GM19438 (cell line): ENCODE measurements around the gene PLEKHA3.
"Not testable (repeated sequence)": the region's sequence is repeated elsewhere in the genome, so short reads cannot be mapped to it uniquely, and the experiment has no call there.

Experiments
- ATAC-seq: cut with Tn5 transposase; IDR thresholded peaks from one replicate; pipeline ENCODE4 v1.9.1; 2021; ENCODE audit warnings: low read depth; ENCODE audit not compliant: unreplicated experiment

Gene PLEKHA3

DNA sequence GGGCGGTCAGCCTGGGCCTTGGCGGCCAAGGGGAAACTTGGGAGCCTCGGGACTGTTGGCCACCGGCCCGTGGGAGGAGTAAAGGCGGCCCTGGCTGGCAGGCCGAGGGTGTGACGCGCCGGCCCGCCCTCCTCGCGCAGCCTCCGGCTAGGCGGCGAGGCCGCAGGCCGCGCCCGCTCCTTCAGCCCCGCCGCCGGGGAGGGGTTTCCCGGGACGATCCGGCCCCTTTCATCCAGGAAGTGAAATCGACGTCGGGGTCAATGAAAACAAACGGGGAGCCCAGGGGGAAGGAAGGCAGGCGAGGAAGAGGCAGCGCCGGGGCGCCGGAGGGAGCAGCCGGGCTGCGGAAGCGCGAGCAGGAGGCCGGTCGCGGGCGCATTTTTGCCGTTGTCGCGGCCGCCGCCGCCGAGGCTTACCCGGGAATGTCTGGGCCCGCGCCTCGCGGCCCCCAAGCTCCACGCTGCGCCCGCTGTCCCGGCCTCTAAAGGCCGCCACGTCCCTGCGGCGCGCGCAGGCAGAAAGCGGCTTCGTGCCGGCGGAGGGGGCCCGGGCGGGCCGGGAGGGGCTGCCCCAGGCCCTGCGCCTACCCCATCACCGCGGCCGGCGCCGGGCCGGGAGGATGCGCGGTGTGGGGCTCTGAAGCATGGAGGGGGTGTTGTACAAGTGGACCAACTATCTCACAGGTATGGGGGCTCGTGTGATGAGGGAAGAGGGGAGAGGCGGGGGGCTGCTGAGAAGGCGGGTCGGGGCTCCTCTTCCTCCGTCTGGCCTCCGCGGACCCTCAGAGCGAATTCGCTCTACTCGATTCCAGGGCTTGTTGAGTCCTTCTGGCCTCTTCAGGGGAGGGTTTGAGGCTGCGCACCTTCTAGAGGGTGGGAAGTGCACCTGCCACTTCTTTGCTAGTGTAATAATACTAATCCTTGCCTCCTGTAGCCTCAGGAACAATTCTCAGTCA lies at the start of gene PLEKHA3:
PLEKHA3 (plus strand) TSS at position 231 of the 955 bp plus-strand sequence; CDS start at position 644, 413 bp downstream.
- peak; percentile 64 for ATAC-seq

DNA sequence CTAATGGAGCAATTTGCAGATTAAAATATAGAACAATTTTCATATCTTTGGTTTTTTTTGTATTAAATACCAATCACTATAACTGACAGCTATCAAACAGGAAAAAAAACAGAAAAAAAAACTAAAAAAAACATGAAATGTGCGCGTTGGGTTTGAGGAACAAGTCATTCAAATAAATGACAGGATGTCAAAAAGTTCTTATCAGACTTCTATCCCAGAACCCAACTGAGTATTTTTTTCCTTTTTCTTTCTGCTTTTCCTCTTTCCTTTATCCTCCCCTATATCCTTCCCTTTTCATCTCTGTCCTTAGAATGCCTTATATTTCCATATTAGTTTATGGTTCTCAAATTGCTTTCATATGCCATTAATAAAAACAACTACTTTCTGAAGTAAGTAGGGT lies 43.6 kb upstream of the PLEKHA3 start:
- no peak for ATAC-seq

DNA sequence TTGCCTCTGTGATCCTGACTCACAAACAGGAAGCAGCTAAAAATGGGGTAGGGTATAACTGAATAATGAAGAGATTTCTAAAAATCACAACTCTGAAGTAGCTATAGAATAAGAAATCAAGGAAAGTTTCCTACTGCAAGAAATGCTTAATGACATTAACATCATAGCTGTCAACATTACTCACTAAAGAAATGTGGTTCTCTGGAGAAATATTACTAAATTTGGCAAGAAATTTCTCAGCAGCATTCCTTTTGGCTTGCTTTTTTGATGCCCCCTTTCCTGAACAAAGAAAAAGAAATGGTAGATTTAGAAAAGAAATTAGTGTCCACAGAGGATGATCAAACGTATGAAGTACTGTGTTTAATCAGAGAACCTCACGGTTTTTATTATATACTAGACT lies 38.8 kb upstream of the PLEKHA3 start:
- ATAC-seq = no peak

DNA sequence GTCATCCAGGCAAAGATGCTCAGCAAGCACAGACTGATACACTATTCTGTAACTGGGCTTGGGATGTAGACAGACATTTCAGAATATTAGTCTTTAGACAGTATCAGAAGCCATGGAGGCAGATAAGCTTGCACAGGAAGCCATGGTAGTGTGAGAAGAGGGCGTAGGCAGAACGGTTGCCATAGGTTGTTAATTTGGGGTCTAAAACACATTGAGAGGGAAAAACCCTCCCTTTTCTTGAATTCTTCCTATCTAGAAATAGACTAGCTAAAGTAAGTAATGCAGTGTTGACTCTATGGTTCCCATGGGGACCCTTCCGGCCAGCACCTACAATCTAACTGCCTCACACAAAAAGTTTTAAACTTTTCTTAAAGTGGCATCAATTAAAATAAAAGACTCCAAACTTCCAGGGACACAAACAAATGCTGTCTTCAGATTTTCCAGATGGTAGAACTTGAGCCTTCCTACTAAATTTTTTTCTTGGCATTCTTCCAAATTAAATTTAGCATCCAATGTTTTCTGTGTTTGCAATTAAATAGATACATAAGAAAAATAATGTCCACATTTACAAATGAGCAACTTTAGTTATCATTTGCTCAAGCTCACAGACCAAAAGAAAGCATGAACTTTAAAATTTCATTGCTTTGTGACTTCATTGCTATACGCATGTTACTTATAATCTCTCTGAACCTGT lies 31.1 kb upstream of the PLEKHA3 start:
- no peak for ATAC-seq

DNA sequence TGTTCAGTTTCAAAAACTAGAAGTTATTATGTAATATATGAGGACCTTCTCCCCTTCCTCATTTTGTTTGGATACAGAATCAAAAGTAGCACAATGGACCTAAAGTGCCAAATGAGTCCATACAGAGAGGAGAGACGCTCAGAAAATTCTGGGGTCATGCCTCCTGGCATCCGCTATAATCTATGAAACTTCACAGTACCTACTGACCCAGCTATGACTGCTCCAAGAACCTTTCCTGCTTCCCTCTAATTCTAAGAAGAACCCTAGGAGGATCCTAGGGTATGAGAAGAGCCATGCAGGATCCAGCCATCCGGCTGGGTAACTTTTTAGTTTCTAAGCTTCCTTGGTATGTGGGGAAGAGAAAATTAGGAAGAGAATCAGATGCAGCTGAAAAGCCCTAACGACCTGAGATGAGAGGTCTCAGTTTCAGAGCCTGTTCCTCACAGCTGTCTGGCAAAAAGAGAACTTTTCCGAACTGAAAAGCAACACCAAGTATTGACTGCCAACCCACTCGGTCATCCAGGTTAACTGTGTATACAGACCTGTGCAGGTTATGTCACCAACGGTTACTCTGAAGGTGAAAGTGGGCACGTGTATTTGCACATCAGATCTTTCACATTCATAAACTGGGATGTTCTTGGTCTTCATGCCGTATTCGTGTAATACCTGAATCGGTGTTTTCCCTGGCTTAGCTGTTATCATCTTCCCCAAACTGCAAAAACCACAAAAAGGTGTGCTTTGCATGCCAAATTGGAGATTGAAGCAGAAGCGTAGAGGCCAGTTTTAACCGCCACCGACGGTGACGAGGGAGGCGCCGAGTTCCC lies 30.3 kb upstream of the PLEKHA3 start:
- peak; percentile 3 for ATAC-seq

DNA sequence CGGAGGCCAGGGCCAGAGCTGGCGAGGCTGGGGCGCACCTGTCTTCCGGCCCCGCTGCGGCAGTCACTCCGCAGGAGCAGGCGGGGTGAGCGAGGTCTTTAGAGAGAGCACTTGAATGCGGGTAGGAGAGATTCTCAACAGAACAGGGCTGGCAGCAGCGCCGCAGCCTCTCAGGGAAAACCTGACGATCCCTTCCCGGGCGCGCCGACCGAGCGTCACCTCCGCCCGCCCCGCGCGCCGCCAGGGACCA lies 29.8 kb upstream of the PLEKHA3 start:
- ATAC-seq = peak; percentile 47

DNA sequence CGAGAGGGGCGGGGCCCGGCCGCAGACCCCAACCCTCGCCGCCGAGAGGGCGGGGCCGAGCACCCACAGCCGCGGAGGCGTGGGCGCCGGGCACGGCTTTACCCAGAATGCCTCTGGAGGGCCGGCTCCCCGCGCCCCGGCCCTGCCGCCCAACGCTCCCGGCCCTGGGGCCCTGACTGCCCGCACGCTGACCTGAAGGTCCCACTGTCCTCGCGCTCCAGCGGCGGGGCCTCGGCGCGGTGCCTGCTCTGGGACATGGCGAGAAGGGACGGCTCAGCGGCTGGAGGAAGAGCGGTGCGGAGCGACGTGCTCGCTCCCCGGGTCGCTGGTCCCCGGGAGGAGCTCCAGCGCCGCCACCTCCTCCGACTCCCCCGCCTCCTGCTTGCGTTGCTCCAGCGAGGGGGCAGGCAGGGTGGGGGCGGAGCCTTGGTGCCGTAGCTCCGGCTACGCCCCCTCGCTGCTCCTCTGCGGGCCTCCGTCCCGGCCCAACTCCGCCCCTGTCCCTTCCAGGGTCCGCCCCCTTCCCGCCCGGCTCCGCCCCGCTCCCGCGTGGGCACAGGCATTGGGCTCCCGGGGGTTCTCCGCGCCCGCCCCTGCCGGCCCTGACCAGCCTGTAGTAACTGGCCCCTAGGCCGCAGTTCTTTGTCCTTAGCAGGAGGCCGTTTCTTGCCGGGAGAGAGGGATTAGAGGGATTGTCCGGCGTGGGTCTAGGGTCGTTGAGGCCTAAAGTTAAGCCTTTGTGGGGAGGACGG lies 29.3 kb upstream of the PLEKHA3 start, which contains the start of the genes PJVK and PRKRA:
PJVK (plus strand) TSS at position 605 of the 752 bp plus-strand sequence. CDS start 2,032 bp downstream, outside the sequence.
PRKRA (minus strand) TSS at position 402 of the 752 bp plus-strand sequence; CDS start at position 257, 145 bp downstream.
- ATAC-seq = peak; percentile 81

DNA sequence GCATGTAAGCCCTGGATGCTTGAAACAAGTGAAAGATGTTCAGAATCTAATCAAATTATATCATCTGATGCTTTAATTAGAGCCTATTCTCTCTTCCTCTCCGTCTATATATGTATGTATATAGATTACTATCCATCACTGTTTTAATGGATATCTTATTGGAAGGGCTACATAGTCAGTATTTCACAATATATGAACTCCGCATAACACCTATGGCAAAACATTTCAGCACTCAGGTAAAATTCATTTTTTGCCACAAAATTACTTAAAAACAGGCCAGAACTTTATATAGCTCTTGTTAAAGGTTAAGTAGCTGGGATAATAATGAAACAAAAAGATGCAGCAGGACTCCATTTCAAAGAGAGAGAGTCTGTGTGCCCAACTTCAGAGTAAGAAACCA lies 27.9 kb upstream of the PLEKHA3 start:
- ATAC-seq = no peak

DNA sequence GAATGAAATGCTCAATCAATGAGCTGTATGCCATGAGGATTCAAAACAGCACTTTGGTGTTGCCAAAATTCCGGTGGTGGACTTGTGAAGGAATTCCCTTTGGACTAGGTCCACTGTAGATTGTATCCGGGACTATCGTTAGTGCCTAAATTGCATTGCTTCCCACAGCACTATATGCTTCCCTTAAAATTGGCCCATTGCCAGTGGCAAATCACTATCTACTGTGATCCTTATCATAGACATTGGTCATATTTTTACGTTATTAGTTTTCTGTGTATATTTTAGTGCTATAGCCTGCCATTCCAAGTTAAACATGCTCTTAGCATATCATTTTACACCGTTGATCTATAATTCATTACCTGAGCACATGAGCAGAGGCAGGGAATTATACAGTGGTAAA lies 27.4 kb upstream of the PLEKHA3 start:
- no peak for ATAC-seq

DNA sequence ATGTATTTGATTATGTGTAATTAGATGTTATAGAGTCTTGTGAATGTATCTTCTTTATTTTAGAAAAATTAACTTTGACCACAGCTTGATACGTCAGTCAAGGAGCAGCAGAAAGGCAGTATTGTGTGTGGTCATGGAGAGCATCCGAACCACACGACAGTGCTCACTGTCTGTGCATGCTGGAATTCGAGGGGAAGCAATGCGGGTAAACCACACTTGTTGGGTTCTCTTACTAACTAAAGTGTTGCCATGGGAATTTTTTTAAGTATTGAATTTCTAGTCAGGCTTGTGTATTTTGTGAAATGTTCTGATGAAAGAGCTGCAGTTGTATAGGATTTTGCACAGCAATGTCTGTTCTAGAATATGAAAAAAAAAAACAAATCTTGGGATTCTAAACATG lies 24.3 kb upstream of the PLEKHA3 start:
- no peak for ATAC-seq

DNA sequence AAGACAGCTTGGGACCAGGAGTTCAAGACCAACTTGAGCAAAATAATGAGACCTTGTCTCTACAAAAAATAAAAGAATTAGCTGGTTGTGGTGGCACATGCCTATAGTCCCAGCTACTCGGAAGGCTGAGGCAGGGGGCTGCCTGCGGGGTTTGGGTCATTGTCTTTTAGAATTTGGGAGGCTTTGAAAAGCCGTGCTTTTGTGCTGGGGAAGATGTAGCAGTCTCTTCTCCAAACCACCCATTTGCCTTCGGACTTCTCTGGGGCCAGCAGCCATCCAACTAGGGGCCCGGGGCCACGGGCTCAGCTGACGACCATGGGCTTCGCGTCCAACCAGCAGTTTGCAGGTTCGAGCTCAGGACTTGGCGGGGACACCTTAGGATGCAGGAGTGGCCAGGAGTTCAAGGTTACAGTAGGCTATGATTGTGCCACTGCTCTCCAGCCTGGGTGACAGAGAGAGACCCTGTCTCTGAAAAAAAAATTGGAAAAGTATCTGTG lies 22.8 kb upstream of the PLEKHA3 start:
- ATAC-seq = no peak

DNA sequence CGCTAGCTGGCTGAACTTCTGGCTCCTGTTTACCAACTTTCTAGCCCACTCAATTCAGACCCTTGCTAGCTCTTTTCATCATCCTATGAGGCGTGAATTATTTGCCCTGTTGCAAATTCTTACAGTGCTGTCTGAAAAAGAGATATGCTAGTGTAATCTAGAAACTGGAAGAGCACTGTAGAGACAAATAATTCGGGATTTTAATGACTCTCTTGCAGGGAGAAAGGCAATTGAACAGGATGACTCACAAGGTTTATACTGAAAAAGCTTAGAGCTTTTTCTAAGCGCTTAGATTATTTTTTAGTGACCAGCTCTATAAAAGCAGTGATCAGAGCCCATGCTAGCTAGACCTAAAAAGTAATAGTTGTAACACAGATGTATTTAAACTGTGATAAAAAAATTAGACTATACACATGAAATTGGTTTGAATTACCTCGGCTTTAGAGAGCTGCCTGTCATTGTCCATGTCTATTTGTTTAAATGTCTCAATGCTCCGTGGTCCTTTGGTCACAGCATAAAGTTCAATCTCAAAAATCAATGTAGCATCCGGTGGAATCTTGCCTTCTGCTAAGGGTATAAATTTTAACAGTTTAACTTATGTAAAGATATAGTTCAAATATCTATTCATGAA lies 10.9 kb upstream of the PLEKHA3 start:
- no peak for ATAC-seq

DNA sequence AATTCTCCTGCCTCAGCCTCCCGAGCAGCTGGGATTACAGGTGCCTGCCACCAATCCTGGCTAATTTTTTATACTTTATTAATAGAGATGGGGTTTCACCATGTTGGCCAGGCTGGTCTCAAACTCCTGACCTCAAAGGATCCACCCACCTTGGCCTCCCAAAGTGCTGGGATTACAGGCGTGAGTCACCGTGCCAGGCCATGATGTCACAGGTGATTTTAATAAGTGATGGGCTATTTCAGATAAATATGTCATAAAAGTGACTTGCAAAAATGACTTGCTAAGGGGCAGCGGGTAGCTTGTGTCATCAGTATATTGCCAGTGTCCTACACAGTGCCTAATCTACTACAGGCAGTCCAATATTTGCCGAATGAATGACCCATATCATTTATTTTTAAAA lies 8.9 kb upstream of the PLEKHA3 start:
- ATAC-seq = not testable (repeated sequence)

DNA sequence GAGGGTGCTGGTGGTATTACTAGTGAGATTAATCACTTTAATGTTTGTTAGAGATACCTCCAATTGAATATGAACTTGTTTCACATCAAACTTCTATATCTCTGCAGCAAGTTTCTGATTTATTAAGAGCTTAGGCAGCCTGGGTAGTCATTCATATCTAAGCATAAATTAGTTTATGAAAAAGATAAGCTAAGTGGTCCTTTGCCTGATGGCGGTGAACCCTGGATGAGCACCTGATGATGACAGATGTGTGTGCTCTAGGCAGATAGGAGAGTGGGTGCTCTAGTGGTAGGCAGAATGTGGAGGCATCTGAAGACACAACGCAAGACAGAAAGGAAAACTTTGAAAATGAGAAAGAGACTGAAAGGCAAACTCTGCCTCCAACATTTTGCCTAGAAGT lies 6.9 kb upstream of the PLEKHA3 start:
- ATAC-seq = no peak

DNA sequence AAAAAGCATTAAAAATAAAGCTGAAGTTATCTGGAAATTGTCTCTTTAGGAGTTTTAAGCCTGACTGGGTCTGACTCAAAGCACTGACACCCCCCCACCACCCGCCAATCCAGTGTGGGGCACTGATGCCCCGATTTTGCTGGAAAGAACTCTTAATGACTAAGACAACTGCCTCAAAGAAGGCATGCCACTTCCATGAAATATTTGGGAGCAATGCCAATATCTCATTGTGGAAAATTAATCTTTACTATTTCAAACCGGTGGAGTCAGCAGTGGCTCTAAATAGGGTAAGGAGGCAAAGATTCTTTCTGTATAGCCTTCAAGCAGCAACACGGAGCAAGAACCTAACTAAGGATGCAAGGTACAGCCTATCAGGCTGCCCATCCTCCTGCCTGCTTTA lies 6.3 kb upstream of the PLEKHA3 start:
- no peak for ATAC-seq

DNA sequence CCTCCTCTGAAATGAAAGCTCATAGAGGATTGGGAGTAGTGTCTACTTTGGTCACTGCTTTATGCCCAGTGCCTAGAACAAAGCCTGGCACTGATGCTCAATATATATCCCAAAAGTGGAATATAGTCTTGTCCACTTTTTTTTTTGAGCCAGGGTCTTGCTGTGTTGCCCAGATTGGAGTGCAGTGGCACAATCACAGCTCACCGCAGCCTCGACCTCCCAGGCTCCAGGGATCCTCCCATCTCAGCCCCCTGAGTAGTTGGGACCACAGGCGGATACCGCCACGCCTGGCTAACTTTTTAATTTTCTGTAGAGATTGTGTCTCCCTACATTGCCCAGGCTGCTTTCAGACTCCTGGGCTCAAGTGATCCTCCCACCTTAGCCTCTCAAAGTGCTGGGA lies 5.7 kb upstream of the PLEKHA3 start:
- ATAC-seq = no peak

DNA sequence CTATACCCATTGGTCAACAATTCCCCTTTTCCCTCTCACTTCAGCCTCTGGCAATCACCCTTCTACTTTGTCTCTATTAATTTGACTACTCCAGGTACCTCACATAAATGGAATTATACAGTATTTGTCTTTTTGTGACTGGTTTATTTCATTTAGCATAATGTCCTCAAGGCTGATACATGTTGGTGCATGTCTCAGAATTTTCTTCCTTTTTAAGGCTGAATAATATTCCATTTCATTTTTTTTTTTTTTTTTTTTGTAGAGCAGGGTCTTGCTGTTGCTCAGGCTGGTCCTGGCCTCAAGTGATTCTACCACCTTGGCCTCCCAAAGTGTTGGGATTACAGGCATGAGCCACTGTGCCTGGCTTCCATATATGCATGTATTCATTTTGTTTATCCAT lies 3.8 kb upstream of the PLEKHA3 start:
- no peak for ATAC-seq

DNA sequence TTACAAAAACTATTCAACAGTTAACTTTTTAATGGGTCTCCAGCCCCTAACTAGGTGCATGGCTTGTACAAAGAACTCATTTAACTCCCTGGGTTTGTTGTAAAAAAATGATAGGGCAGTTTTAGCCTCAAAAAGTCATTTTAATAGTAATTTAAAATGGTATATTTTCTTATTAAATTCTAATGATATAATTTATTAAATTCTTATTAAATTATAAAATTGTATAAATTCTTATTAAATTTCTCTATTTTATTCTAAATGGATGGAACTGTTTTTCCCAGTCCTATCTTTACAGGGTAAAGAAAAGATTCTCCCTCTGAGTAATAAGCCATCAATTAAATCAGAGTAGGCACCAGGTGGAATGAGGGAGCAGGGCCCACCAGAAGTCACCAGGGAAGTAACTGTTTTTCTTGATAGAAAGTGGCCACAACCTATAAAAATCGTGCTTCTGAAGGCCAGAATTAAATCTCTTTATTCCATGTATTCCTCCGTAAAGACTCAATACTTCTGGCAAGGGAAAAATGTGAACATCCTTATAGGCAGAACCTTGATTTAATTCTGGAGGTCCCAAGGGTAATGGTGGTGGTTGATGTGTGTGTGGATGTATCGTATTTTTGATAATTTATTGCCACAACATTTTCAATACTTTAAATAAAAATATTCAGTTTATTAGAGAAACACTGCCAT lies 2.7 kb upstream of the PLEKHA3 start:
- no peak for ATAC-seq

DNA sequence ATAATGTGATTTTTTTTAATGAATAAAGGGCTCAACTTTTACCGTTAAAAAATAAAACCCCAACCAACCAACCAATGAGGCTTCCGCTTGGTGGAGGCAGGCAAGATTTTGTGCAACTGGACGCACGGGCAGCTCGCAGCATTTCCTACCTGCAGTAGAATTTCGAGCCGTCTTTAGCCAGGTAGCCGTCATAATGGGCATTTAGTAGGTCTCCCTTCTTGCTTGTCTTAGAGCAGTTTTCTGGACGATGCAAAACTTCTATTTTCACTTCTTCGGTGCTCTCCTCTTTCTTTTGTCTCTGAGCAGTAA lies 2.2 kb upstream of the PLEKHA3 start:
- no peak for ATAC-seq
